ENCODE results near the gene SNRNP35.
"Not testable (repeated sequence)": the region's sequence is repeated elsewhere in the genome, so short reads cannot be mapped to it uniquely, and the experiment has no call there.

Gene SNRNP35

GRCh38 chr12:123471374-123472068, 13.6 kb downstream of the SNRNP35 start:
- Mint-ChIP-seq H3K9me3 (no peaks in the 10 kb centered on the region), H3K27ac (no peak overlapping the region), H3K4me1 (peaks cover 20% of the 10 kb centered on the region), H3K4me3 (no peak overlapping the region), H3K36me3 (ENCODE audit: low read depth) (peaks cover 8% of the 10 kb centered on the region), H3K27me3 (no peaks in the 10 kb centered on the region)
- DNase-seq (no peak), ATAC-seq (no peak)

- no peaks in the 10 kb centered on the region for H3K27me3 Mint-ChIP-seq
- no peak overlapping the region for H3K4me3 Mint-ChIP-seq
- DNase-seq (no peak), ATAC-seq (no peak)
- no peaks in the 10 kb centered on the region for H3K9me3 Mint-ChIP-seq
- H3K36me3 Mint-ChIP-seq (ENCODE audit: low read depth) = peaks cover 8% of the 10 kb centered on the region
- peaks cover 25% of the 10 kb centered on the region for H3K4me1 Mint-ChIP-seq
- H3K27ac Mint-ChIP-seq = no peak overlapping the region
Observed at GRCh38 chr12:123472438-123472849, 14.5 kb downstream of the SNRNP35 start.

DNA sequence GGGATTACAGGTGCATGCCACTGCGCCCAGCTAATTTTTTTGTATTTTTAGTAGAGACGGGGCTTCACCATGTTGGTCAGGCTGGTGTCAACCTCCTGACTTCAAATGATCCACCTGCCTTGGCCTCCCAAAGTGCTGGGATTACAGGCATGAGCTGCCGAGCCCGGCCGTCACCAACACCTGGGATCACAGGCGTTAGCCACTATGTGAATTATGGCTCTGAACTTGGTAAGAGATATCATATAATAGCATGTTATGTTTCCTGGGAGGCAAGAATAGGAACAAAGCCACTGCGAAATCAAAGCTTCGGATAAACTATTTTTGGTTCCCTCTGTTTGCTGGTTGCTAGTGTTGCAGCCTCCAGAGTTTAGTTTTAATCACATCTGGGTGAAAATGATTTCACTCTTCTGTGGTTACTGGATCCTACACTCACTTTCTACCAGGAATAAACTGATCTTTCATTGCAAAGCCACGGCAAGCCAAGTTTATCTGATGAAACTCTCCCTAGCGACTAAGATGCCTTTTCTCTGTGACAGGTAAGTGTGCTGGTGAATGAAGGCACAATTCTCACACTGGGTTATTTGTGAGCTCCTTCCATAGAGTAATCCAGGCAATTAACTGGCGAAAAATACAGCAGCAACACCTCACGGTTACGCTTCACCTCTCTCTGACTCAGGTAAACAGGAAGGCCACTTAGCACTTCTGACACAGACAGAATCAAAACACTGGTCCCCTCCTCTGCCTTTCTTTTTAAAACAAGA, 16.7 kb downstream of the SNRNP35 start:
- ATAC-seq = no peak

DNA sequence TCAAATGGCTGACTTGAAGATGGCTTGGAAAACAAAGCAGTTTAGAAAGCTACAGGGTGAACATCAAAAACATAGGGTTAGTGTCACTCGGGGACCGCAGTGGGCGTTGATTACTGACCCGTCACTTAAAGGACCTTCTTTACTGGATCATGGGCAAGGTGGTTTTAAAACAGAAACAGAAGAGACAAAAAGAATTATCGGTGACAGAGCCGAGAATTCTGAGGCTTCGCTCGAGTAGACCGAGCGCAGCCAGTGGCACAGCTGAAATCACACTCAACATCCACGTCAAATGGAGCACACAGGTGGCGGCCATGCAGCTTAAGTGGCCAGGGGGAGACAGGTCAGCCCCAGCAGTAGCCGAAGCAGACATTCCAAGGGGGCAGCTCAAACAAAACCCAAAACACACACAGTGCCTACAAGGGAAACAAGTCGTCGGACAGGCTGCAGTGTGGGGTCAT, 17.3 kb downstream of the SNRNP35 start:
- Mint-ChIP-seq H3K27ac (peak overlapping the region; percentile 13), H3K4me3 (no peak overlapping the region), H3K9me3 (no peaks in the 10 kb centered on the region), H3K27me3 (no peaks in the 10 kb centered on the region), H3K4me1 (peaks cover 27% of the 10 kb centered on the region), H3K36me3 (ENCODE audit: low read depth) (peaks cover 8% of the 10 kb centered on the region)
- DNase-seq (no peak), ATAC-seq (no peak)

More for the DNA sequence above, 16.7 kb downstream of the SNRNP35 start:
- Mint-ChIP-seq H3K9me3 (no peaks in the 10 kb centered on the region), H3K4me3 (no peak overlapping the region), H3K36me3 (ENCODE audit: low read depth) (peaks cover 8% of the 10 kb centered on the region), H3K4me1 (peaks cover 27% of the 10 kb centered on the region), H3K27me3 (no peaks in the 10 kb centered on the region), H3K27ac (peak overlapping the region; percentile 13)
- no peak for DNase-seq

DNA sequence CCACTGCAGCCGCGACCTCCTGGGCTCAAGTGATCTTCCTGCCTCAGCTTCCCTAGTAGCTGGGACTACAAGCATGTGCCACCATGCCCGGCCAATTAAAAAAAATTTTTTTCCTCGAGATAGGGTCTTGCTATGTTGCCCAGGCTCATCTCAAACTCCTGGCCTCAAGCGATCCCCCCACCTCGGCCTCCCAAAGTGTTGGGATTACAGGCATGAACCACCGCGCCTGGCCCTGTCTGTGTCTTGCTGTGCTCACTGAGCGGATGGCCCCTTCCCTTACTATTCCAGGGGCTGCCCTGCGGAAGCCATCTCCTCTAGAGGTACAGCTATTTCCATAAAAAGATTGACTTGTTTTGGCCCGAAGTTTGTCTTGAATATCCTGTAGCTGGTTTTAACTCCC, 20.1 kb downstream of the SNRNP35 start:
- Mint-ChIP-seq H3K4me3 (no peak overlapping the region), H3K9me3 (no peaks in the 10 kb centered on the region), H3K36me3 (ENCODE audit: low read depth) (peaks cover 3% of the 10 kb centered on the region), H3K4me1 (peaks cover 27% of the 10 kb centered on the region), H3K27ac (no peak overlapping the region), H3K27me3 (no peaks in the 10 kb centered on the region)
- ATAC-seq (no peak), DNase-seq (no peak)

DNA sequence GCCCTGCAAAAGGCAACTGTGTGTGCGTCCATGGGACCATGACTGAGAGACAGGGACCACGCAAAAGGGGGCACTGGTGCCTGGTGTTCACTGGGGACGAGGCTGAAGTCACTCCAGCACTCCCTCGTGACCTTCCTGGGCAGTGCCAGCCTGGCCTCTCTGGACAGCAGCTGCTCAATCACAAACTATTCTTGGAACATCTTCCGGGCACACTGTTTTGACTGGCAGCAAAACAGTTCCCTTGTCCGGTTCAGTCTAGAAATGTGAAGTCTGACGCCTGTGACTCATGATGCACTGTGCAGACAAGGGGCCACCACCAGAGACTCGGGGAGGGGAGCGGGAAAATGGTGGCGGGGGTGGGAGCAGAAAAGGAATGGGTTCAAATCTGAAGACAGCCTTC, 20.8 kb downstream of the SNRNP35 start:
- no peaks in the 10 kb centered on the region for H3K27me3 Mint-ChIP-seq
- no peak overlapping the region for H3K4me3 Mint-ChIP-seq
- DNase-seq (no peak), ATAC-seq (no peak)
- H3K27ac Mint-ChIP-seq = no peak overlapping the region
- no peaks in the 10 kb centered on the region for H3K9me3 Mint-ChIP-seq
- H3K4me1 Mint-ChIP-seq = peaks cover 28% of the 10 kb centered on the region
- peaks cover 3% of the 10 kb centered on the region for H3K36me3 Mint-ChIP-seq (ENCODE audit: low read depth)

DNA sequence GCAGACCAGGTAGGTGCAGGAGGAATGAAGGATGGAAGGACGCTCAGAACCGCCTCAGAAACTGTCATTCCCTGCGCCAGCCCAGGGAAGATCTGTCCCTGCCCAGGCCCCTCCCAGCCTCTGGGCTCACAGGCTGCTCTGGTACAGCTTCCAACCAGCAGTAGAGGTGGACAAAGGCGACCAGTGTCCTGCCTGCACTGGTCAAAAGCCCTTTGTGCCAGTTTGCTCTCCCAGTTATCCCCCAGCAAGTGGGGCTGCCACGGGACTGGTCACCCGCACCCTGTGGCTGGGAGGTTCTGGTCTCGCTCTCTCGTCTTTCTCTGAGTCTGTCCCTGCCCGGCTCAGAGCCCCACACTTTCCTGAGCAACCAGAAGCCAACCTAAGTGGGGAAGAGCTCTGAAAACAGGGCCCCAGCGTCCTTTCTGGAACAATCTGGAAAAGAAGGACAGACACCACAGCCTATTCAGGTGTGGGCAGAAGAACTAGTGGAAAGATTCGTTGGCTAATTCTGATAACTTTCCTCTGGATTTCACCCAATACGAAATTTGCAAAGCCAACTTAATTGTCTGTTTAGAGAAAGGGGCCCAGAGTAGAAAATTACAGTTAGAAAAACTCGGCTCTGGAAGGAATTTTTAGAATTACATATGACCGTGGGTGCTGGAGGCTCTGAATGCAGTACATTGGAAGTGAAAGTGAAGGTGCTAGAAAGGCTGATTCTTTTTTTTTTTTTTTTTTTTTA, 21.7 kb downstream of the SNRNP35 start:
- no peak for ATAC-seq
- Mint-ChIP-seq H3K4me3 (no peak overlapping the region), H3K4me1 (peaks cover 31% of the 10 kb centered on the region), H3K27ac (no peak overlapping the region), H3K36me3 (ENCODE audit: low read depth) (peaks cover 3% of the 10 kb centered on the region), H3K9me3 (no peaks in the 10 kb centered on the region), H3K27me3 (no peaks in the 10 kb centered on the region)
- no peak for DNase-seq

DNA sequence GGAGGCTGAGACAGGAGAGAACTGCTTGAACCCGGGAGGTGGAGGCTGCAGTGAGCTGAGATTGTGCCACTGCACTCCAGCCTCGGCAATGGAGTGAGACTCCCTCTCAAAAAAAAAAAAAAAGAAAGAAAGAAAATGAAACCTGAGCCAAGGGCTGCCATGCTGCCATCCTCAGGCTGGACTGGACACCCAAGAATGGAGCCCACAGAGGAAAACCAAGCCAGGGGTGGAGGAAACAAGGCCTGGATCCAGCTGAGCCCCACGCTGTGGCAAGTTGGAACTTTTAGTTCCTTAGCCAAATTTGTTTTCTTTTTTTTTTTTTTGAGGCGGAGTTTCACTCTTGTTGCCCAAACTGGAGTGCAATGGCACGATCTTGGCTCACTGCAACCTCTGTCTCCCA, 23.3 kb downstream of the SNRNP35 start:
- not testable (repeated sequence) for DNase-seq; H3K4me3 Mint-ChIP-seq; H3K9me3 Mint-ChIP-seq; ATAC-seq; H3K27ac Mint-ChIP-seq; H3K27me3 Mint-ChIP-seq; H3K36me3 Mint-ChIP-seq (ENCODE audit: low read depth)
- H3K4me1 Mint-ChIP-seq = peaks cover 23% of the 10 kb centered on the region

GRCh38 chr12:123482876-123483275, 24.9 kb downstream of the SNRNP35 start:
- Mint-ChIP-seq H3K4me1 (peaks cover 15% of the 10 kb centered on the region), H3K36me3 (ENCODE audit: low read depth) (no peaks in the 10 kb centered on the region), H3K27ac (no peak overlapping the region), H3K27me3 (no peaks in the 10 kb centered on the region), H3K4me3 (no peak overlapping the region), H3K9me3 (no peaks in the 10 kb centered on the region)
- DNase-seq = no peak
- no peak for ATAC-seq

GRCh38 chr12:123483602-123484248, 25.8 kb downstream of the SNRNP35 start:
- ATAC-seq = peak; percentile 27

DNA sequence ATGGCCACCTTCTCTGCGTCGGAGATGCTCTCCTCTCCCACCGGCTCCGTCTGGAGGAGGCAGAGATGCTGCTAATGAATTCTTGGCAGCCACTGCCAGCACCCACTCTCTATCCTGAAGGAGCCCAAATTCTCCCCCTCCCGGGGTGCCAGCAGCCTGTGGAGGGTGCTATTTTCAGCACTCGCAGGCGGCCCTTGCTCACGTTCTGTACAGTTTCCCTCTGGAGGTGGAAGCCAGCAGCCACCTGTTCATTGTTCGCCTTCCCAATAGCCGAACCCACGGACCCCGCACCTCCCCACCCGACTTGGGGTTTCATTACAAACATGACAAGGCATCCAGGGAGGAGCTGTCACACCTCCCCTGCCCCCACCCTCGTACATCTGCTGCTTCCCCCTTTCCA, 27.8 kb downstream of the SNRNP35 start:
- DNase-seq = no peak
- Mint-ChIP-seq H3K27ac (no peak overlapping the region), H3K27me3 (no peaks in the 10 kb centered on the region), H3K4me3 (no peak overlapping the region), H3K9me3 (no peaks in the 10 kb centered on the region), H3K4me1 (peaks cover 15% of the 10 kb centered on the region), H3K36me3 (ENCODE audit: low read depth) (no peaks in the 10 kb centered on the region)
- ATAC-seq = no peak

More at GRCh38 chr12:123483602-123484248, 25.8 kb downstream of the SNRNP35 start:
- peaks cover 15% of the 10 kb centered on the region for H3K4me1 Mint-ChIP-seq
- no peaks in the 10 kb centered on the region for H3K9me3 Mint-ChIP-seq
- no peak overlapping the region for H3K4me3 Mint-ChIP-seq
- peak; percentile 8 for DNase-seq
- no peak overlapping the region for H3K27ac Mint-ChIP-seq
- H3K27me3 Mint-ChIP-seq = no peaks in the 10 kb centered on the region
- no peaks in the 10 kb centered on the region for H3K36me3 Mint-ChIP-seq (ENCODE audit: low read depth)

GRCh38 chr12:123487428-123487827, 29.5 kb downstream of the SNRNP35 start:
- peaks cover 15% of the 10 kb centered on the region for H3K4me1 Mint-ChIP-seq
- DNase-seq = no peak
- H3K27ac Mint-ChIP-seq = no peak overlapping the region

GRCh38 chr12:123488539-123489230, 30.7 kb downstream of the SNRNP35 start:
- no peak overlapping the region for H3K4me3 Mint-ChIP-seq
- H3K27me3 Mint-ChIP-seq = no peaks in the 10 kb centered on the region
- H3K27ac Mint-ChIP-seq = no peak overlapping the region
- no peak for ATAC-seq
- H3K9me3 Mint-ChIP-seq = no peaks in the 10 kb centered on the region
- peaks cover 13% of the 10 kb centered on the region for H3K4me1 Mint-ChIP-seq
- DNase-seq = no peak
- no peaks in the 10 kb centered on the region for H3K36me3 Mint-ChIP-seq (ENCODE audit: low read depth)

More at GRCh38 chr12:123487428-123487827, 29.5 kb downstream of the SNRNP35 start:
- Mint-ChIP-seq H3K27me3 (no peaks in the 10 kb centered on the region), H3K36me3 (ENCODE audit: low read depth) (no peaks in the 10 kb centered on the region), H3K4me3 (no peak overlapping the region), H3K9me3 (no peaks in the 10 kb centered on the region)
- no peak for ATAC-seq

DNA sequence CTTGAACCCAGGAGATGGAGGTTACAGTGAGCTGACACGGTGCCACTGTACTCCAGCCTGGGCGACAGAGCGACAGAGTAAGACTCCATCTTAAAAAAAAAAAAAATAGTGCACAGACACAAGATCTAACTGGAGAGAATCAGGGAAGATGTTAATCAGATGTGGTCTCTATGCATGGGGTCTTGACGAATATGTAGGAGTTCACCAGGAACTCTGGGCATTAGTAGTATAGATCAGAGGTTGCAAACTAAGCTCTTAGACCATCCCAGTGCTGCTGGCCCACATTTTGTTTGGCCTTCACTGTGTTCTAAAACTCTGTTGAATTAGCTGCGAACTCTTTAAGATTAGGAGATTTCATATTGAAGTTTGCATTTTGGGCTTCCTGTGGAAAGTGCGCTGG, 31.6 kb downstream of the SNRNP35 start:
- DNase-seq (no peak), ATAC-seq (no peak)
- Mint-ChIP-seq H3K4me3 (no peak overlapping the region), H3K9me3 (no peaks in the 10 kb centered on the region), H3K27ac (no peak overlapping the region), H3K4me1 (peaks cover 4% of the 10 kb centered on the region), H3K36me3 (ENCODE audit: low read depth) (no peaks in the 10 kb centered on the region), H3K27me3 (no peaks in the 10 kb centered on the region)
